ENCODE results near the gene CRIP2. TPM values are rescaled to one million over a fixed set of nuclear protein-coding genes. Genes with fewer than 3 reads are reported as not detected.

Gene CRIP2
- total RNA-seq, 4 donors from 2014 or later = 44.2 to 118 (median 80.7) TPM

DNA sequence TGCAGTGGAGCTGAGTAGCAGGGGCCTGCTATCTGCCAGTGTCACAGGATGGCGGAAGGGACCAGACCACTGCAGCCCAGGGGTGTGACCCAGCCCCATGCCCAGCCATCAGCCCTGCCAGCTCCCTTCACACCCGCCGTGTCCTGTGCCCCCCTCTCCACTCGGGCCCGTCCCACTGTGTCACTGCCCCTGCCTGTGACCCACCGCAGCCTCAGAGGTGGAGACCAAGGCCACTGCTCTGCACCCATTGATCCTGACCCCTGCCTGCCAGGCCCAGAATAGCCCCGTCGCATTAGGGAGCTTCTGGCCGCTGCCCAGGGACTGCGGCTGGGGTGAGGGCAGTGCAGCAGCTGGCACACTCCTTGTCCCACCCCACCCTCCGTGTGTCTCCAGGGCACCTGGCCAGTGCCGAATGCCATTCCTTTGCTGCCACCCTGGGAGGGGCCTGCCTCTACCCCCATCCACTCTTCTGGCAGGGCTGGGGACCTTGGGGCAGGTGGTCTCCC lies 2.1 kb upstream of the CRIP2 start:
- 74% methylated on average over 6 of the region's 12 CpGs; no CpG with 5 or more reads in 1 of the 2 donors for WGBS, 2 donors
- TF ChIP-seq POLR2A (IDR thresholded peaks at IDR 0.05) = no peak
- TF ChIP-seq, protein P1, sequence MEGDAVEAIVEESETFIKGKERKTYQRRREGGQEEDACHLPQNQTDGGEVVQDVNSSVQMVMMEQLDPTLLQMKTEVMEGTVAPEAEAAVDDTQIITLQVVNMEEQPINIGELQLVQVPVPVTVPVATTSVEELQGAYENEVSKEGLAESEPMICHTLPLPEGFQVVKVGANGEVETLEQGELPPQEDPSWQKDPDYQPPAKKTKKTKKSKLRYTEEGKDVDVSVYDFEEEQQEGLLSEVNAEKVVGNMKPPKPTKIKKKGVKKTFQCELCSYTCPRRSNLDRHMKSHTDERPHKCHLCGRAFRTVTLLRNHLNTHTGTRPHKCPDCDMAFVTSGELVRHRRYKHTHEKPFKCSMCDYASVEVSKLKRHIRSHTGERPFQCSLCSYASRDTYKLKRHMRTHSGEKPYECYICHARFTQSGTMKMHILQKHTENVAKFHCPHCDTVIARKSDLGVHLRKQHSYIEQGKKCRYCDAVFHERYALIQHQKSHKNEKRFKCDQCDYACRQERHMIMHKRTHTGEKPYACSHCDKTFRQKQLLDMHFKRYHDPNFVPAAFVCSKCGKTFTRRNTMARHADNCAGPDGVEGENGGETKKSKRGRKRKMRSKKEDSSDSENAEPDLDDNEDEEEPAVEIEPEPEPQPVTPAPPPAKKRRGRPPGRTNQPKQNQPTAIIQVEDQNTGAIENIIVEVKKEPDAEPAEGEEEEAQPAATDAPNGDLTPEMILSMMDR (IDR thresholded peaks at IDR 0.05) = no peak
- Histone ChIP-seq H3K36me3 (peaks cover 0 to 31% (median 0%) of the 10 kb centered on the region in 3 donors), H3K4me3 (no peak overlapping the region), H3K27ac (peak overlapping the region in 3 of 4 donors; percentile 19 to 95 (median 90)), H3K9me3 (no peaks in the 10 kb centered on the region), H3K4me1 (peaks cover 63 to 97% (median 75%) of the 10 kb centered on the region in 3 donors), H3K27me3 (peaks cover 0 to 16% (median 0%) of the 10 kb centered on the region in 4 donors)
- DNase-seq = no peak
- intact Hi-C loops (cut with DNase I) = no loop called here

DNA sequence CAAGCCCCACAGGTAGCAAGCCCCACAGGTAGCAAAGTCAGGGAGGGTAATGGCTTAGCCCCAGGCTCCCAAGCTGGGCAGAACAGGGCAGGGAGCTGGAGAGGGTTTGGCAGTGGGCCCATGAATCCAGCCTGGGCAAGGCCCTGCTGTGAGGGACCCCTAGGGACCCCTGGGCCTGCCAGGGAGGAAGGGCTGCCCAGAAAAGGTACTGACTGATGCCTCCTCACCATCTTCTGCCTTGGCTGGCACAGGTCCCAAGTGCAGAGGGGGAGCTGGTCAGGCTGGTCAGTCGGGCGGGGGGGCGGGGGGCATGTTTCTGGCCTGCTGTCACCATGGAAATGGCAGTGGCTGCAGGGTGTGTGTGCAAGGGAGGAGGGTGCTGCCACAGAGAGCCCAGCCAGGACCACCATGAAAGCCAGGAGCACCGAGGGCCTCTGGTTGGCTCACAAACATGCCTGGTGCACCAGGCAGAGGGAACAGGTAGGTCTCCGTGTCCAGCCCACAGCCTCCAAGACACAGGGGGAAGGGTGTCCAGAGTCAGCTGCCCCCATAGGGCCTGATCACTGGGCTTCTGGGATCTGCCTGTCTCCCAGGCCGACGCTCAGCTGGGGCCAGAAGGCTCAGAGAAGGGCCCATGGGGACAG lies 1.5 kb upstream of the CRIP2 start:
- Histone ChIP-seq H3K4me3 (peak overlapping the region in 3 of 4 donors; percentile 60 to 86 (median 79)), H3K27me3 (peaks cover 0 to 20% (median 0%) of the 10 kb centered on the region in 4 donors), H3K36me3 (peaks cover 0 to 27% (median 0%) of the 10 kb centered on the region in 3 donors), H3K4me1 (peaks cover 57 to 96% (median 72%) of the 10 kb centered on the region in 3 donors), H3K27ac (peak overlapping the region; percentile 78 to 95 (median 86)), H3K9me3 (no peaks in the 10 kb centered on the region)
- TF ChIP-seq POLR2A (IDR thresholded peaks at IDR 0.05) = no peak
- TF ChIP-seq, protein P1 (IDR thresholded peaks at IDR 0.05) = no peak
- DNase-seq = no peak
- WGBS, 2 donors = 7% methylated on average over 3 of the region's 7 CpGs; no CpG with 5 or more reads in 1 of the 2 donors
- intact Hi-C loops (cut with DNase I) = no loop called here

DNA sequence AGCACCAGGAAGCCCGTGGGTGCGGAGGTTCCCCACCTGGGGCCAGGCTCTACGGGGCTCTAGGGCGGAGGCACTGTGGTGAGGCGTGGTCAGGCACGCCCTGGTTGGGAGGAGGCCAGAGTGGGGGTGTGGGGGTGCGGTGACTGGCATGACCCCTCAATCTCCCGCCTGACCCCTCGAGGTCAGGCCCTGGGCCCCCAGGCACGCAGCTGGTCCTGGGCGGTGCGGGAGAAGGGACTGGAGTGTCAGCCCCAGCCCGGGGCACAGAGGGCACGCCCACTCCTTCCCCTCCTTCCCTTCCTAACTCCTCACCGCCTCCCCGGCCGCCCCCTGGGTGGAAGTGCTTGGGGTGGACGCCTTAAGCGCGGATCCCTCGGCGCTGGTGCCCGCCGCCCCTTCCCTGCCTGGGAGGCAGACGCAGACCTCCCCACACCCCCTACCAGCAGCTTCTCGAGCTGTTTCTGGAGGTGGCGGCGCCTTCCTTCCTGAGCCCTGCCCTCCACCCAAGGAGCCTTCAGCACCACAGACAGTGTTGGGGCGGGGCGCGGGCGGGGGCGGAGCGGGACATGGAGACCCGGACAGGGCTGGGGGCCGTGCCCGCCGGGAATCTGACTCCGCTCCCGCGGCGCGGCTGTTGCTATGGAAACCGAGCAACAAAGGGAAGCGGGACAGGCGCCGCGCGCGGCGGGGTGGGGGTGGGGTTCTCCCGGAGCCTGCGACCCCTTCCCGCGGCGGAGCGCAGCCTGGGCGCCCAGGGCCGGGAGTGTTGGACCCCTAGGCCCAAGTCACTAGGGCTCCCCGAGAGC lies 741 bp upstream of the CRIP2 start:
- DNase-seq = peak; percentile 41
- Histone ChIP-seq H3K36me3 (peaks cover 0 to 33% (median 0%) of the 10 kb centered on the region in 3 donors), H3K27me3 (peaks cover 0 to 27% (median 0%) of the 10 kb centered on the region in 4 donors), H3K27ac (peak overlapping the region; percentile 78 to 95 (median 86)), H3K4me1 (peaks cover 49 to 96% (median 70%) of the 10 kb centered on the region in 3 donors), H3K9me3 (no peaks in the 10 kb centered on the region), H3K4me3 (peak overlapping the region; percentile 46 to 86 (median 70))
- TF ChIP-seq, protein P1 (IDR thresholded peaks at IDR 0.05) = no peak
- TF ChIP-seq POLR2A (IDR thresholded peaks at IDR 0.05) = no peak
- 0 to 3% methylated on average over 7 to 10 of the region's 60 CpGs for WGBS, 2 donors
- intact Hi-C loops (cut with DNase I) = no loop called here

DNA sequence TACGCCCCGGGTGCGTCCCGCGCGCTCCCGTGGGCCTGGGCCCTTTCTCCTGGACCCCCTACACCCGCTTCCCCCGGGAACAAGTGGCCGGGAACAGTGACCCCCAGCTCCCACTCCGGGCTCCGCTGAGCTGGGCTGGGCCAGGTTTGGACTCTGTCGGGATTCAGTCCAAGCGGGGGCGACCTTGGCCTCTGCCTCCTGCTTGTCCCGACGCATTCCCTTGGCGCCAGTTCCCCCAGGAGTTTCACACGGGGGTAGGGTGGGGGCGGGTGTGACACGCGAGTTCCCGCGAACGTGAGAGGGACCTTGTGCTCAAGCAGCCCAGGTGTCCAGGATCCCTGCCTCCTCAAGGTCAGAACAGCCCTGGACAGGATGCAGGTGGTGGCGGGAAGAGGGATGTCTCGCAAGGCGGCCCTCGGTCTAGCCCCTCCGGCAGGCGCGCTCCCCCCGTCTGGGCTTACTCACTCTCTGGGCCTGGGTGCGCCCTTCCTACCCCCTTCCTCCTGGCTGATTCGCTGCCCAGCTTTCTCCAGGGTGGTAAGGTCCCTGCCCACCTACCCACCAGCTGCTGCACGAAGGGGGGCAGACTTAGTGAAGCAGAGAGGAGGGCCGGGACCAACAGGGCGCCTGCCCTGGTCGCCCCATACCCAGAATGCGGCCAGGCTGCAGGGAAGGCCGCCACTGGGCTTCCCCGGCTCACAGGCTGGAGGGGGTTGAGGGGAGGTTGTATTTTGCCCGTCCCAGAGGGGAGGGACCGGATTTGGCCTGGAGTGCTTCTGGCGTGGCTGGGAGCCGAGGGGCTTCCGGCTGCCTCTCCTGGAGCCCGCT lies 862 bp downstream of the CRIP2 start:
- 0 to 10% methylated on average over 2 to 3 of the region's 48 CpGs for WGBS, 2 donors

More for the DNA sequence above, 862 bp downstream of the CRIP2 start:
- peak overlapping the region; percentile 60 to 86 (median 75) for H3K4me3 ChIP-seq
- no peak for DNase-seq
- peak overlapping the region; percentile 81 to 95 (median 87) for H3K27ac ChIP-seq
- H3K36me3 ChIP-seq = peaks cover 0 to 28% (median 0%) of the 10 kb centered on the region in 3 donors
- H3K4me1 ChIP-seq = peaks cover 52 to 96% (median 65%) of the 10 kb centered on the region in 3 donors
- no peak for TF ChIP-seq POLR2A (IDR thresholded peaks at IDR 0.05)
- TF ChIP-seq, protein P1 (IDR thresholded peaks at IDR 0.05) = no peak
- intact Hi-C loops (cut with DNase I) = no loop called here
- H3K9me3 ChIP-seq = no peaks in the 10 kb centered on the region
- H3K27me3 ChIP-seq = peaks cover 0 to 30% (median 0%) of the 10 kb centered on the region in 4 donors
